Lower lobe of right lung (tissue), 2 donors: ENCODE measurements around the gene APOE. TPM values are rescaled to one million over a fixed set of nuclear protein-coding genes. Genes with fewer than 3 reads are reported as not detected.
"Not testable (repeated sequence)": the region's sequence is repeated elsewhere in the genome, so short reads cannot be mapped to it uniquely, and the experiment has no call there.

ENCODE experiments used
- ATAC-seq, 2 donors: fragments of 200-7000 bp; cut with Tn5 transposase; one replicate each; pipeline ENCODE4 v1.9.1; 2020 to 2022; ENCODE audit warnings: mild to moderate bottlenecking in 2 of 2, moderate library complexity in 2 of 2
- DNase-seq: peaks from one replicate; pipeline ENCODE4 v3.0.0-alpha.2; 2020
- H3K27ac ChIP-seq: fragments of 200-600 bp; one replicate; pipeline ENCODE4 v1.8.0; 2022
- H3K27me3 ChIP-seq: fragments of 200-600 bp; one replicate; pipeline ENCODE4 v1.8.0; 2022; ENCODE audit warnings: low read depth
- H3K36me3 ChIP-seq: fragments of 200-600 bp; one replicate; pipeline ENCODE4 v1.8.0; 2022; ENCODE audit warnings: mild to moderate bottlenecking
- H3K4me1 ChIP-seq: fragments of 200-600 bp; one replicate; pipeline ENCODE4 v1.8.0; 2022
- H3K4me3 ChIP-seq: fragments of 200-600 bp; one replicate; pipeline ENCODE4 v1.8.0; 2022; ENCODE audit warnings: mild to moderate bottlenecking
- H3K9me3 ChIP-seq: fragments of 200-600 bp; one replicate; pipeline ENCODE4 v1.8.0; 2022
- intact Hi-C: fragments of 100-400 bp; cut with DNase I; formaldehyde crosslinking; loops from one replicate; pipeline ENCODE4 v1.11.0; 2022
- total RNA-seq: library from RNA; stranded (reverse); fragmentation: NEBNext Ultra II Directional; extraction: Animal tissue kit (Norgen Biotek cat#: 25700); gene quantifications from one replicate; pipeline ENCODE4 v1.2.1, GENCODE V29; 2021
- TF ChIP-seq, protein P1 (sequence below): fragments of 200-600 bp; IDR thresholded peaks from one replicate; pipeline ENCODE4 v1.8.0; 2022; ENCODE audit warnings: antibody characterized with exemption, mild to moderate bottlenecking
- donor health status: DM: no; HTN: yes; CAD: no; lungs with severe emphysema.

The APOE gene
- total RNA-seq, 1 donor from 2014 or later = 447 TPM

DNA sequence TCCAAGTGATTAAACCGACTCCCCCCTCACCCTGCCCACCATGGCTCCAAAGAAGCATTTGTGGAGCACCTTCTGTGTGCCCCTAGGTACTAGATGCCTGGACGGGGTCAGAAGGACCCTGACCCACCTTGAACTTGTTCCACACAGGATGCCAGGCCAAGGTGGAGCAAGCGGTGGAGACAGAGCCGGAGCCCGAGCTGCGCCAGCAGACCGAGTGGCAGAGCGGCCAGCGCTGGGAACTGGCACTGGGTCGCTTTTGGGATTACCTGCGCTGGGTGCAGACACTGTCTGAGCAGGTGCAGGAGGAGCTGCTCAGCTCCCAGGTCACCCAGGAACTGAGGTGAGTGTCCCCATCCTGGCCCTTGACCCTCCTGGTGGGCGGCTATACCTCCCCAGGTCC, 2.0 kb downstream of the APOE start:
- H3K4me3 ChIP-seq = no peak overlapping the region
- no peak overlapping the region for H3K27ac ChIP-seq
- DNase-seq (no peak), ATAC-seq (no peak)
- H3K36me3 ChIP-seq = peaks cover 6% of the 10 kb centered on the region
- H3K27me3 ChIP-seq = peaks cover 19% of the 10 kb centered on the region
- intact Hi-C loops = no loop called here
- no peaks in the 10 kb centered on the region for H3K9me3 ChIP-seq
- H3K4me1 ChIP-seq = peaks cover 13% of the 10 kb centered on the region
- TF ChIP-seq, protein P1, sequence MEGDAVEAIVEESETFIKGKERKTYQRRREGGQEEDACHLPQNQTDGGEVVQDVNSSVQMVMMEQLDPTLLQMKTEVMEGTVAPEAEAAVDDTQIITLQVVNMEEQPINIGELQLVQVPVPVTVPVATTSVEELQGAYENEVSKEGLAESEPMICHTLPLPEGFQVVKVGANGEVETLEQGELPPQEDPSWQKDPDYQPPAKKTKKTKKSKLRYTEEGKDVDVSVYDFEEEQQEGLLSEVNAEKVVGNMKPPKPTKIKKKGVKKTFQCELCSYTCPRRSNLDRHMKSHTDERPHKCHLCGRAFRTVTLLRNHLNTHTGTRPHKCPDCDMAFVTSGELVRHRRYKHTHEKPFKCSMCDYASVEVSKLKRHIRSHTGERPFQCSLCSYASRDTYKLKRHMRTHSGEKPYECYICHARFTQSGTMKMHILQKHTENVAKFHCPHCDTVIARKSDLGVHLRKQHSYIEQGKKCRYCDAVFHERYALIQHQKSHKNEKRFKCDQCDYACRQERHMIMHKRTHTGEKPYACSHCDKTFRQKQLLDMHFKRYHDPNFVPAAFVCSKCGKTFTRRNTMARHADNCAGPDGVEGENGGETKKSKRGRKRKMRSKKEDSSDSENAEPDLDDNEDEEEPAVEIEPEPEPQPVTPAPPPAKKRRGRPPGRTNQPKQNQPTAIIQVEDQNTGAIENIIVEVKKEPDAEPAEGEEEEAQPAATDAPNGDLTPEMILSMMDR = no peak

DNA sequence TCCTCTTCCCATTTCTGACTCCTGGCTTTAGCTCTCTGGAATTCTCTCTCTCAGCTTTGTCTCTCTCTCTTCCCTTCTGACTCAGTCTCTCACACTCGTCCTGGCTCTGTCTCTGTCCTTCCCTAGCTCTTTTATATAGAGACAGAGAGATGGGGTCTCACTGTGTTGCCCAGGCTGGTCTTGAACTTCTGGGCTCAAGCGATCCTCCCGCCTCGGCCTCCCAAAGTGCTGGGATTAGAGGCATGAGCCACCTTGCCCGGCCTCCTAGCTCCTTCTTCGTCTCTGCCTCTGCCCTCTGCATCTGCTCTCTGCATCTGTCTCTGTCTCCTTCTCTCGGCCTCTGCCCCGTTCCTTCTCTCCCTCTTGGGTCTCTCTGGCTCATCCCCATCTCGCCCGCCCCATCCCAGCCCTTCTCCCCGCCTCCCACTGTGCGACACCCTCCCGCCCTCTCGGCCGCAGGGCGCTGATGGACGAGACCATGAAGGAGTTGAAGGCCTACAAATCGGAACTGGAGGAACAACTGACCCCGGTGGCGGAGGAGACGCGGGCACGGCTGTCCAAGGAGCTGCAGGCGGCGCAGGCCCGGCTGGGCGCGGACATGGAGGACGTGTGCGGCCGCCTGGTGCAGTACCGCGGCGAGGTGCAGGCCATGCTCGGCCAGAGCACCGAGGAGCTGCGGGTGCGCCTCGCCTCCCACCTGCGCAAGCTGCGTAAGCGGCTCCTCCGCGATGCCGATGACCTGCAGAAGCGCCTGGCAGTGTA, 2.7 kb downstream of the APOE start:
- Histone ChIP-seq H3K4me1 (peaks cover 13% of the 10 kb centered on the region), H3K27me3 (peaks cover 19% of the 10 kb centered on the region), H3K9me3 (no peaks in the 10 kb centered on the region), H3K36me3 (no peaks in the 10 kb centered on the region), H3K4me3 (no peak overlapping the region), H3K27ac (no peak overlapping the region)
- DNase-seq = no peak
- intact Hi-C loops = no loop called here
- no peak for ATAC-seq
- TF ChIP-seq, protein P1 = no peak

DNA sequence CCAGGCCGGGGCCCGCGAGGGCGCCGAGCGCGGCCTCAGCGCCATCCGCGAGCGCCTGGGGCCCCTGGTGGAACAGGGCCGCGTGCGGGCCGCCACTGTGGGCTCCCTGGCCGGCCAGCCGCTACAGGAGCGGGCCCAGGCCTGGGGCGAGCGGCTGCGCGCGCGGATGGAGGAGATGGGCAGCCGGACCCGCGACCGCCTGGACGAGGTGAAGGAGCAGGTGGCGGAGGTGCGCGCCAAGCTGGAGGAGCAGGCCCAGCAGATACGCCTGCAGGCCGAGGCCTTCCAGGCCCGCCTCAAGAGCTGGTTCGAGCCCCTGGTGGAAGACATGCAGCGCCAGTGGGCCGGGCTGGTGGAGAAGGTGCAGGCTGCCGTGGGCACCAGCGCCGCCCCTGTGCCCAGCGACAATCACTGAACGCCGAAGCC, 3.3 kb downstream of the APOE start:
- DNase-seq = no peak
- Histone ChIP-seq H3K9me3 (no peaks in the 10 kb centered on the region), H3K27me3 (peaks cover 19% of the 10 kb centered on the region)

DNA sequence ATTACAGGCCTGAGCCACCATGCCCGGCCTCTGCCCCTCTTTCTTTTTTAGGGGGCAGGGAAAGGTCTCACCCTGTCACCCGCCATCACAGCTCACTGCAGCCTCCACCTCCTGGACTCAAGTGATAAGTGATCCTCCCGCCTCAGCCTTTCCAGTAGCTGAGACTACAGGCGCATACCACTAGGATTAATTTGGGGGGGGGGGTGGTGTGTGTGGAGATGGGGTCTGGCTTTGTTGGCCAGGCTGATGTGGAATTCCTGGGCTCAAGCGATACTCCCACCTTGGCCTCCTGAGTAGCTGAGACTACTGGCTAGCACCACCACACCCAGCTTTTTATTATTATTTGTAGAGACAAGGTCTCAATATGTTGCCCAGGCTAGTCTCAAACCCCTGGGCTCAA, 4.2 kb downstream of the APOE start:
- no peaks in the 10 kb centered on the region for H3K36me3 ChIP-seq
- peak overlapping the region; percentile 23 for H3K4me3 ChIP-seq
- no peak overlapping the region for H3K27ac ChIP-seq
- TF ChIP-seq, protein P1 = no peak
- H3K4me1 ChIP-seq = peaks cover 15% of the 10 kb centered on the region
- intact Hi-C loops = no loop called here
- ATAC-seq = no peak
- H3K27me3 ChIP-seq = peaks cover 16% of the 10 kb centered on the region
- DNase-seq = no peak
- H3K9me3 ChIP-seq = no peaks in the 10 kb centered on the region

More for the DNA sequence above, 3.3 kb downstream of the APOE start:
- no peak for ATAC-seq
- intact Hi-C loops = no loop called here
- H3K4me1 ChIP-seq = peaks cover 10% of the 10 kb centered on the region
- H3K36me3 ChIP-seq = no peaks in the 10 kb centered on the region
- H3K4me3 ChIP-seq = no peak overlapping the region
- TF ChIP-seq, protein P1 = no peak
- no peak overlapping the region for H3K27ac ChIP-seq

DNA sequence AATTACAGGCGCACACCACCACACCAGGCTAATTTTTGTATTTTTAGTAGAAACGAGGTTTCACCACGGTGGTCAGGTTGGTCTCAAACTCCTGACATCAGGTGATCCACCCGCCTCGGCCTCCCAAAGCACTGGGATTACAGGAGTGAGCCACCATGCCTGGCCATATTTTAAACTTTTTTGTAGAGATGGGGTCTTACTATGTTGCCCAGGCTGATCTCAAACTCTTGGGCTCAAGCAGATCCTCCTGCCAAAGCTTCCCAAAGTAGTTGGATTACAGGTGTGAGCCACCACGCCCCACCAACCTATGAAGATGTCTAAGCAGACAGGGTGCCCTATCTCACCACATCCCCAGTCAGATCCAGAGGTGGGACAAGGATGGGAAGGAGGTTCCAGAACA, 6.3 kb downstream of the APOE start:
- DNase-seq, ATAC-seq, H3K27ac ChIP-seq, H3K9me3 ChIP-seq, H3K36me3 ChIP-seq, H3K4me3 ChIP-seq, H3K27me3 ChIP-seq, intact Hi-C loops: not testable (repeated sequence)
- H3K4me1 ChIP-seq = peaks cover 15% of the 10 kb centered on the region

DNA sequence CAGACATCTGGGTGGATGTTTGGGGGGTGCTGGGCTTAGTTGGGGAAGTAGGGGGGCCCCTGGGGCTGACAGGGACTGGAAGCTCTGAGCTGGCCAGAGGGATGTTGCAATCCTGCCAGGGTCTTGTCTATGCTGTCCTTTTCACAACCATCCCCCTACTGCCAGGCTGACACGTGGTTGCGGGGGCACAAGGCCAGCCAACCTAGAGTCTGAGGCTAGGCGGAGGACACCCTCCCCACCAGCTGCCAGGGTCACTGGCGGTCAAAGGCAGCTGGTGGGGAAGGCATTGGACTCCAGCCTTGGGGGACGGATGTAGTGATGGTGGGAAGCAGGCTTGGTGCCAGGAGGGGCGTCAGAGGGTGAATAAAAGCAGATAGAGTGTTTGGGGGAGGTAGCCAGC, 7.3 kb downstream of the APOE start:
- TF ChIP-seq, protein P1 = no peak
- H3K36me3 ChIP-seq = no peaks in the 10 kb centered on the region
- H3K27me3 ChIP-seq = no peaks in the 10 kb centered on the region
- intact Hi-C loops = no loop called here
- ATAC-seq = peak in 1 of 2 donors; percentile 36
- H3K9me3 ChIP-seq = no peaks in the 10 kb centered on the region
- DNase-seq = peak; percentile 76
- peaks cover 15% of the 10 kb centered on the region for H3K4me1 ChIP-seq
- H3K27ac ChIP-seq = no peak overlapping the region
- H3K4me3 ChIP-seq = no peak overlapping the region

DNA sequence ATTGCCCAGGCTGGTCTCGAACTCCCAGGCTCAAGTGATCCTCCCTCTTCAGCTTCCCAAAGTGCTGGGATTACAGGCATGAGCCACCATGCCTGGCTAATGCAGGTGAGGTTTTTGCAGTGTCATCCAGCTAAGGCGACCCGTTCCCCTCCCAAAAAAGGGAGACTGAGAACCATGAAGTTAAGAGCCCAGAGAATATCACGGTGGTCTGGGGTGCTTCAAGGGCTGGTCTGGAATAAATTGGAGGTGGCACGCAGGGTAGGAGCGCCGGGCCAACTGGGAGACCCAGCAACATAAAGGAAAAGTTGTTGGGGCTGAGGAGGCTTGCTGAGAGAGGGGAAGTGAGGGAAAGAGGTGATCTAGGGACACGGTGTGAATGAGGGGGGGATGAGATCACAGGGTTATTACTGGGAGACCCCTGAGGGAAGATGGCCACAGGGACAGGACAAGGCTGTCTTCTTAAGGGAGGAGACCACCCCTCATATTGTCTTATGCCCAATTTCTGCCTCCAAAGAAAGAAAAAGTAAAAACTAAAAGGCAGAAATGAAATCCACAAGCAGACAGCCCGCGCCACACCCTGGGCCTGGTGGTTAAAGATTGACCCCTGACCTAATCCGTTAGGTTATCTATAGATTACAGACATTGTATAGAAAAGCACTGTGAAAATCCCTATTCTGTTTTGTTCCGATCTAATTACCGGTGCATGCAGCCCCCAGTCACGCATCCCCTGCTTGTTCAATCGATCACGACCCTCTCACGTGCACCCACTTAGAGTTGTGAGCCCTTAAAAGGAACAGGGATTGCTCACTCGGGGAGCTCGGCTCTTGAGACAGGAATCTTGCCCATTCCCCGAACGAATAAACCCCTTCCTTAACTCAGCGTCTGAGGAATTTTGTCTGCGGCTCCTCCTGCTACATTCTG, 8.2 kb downstream of the APOE start:
- DNase-seq, H3K27me3 ChIP-seq, ATAC-seq, H3K36me3 ChIP-seq, intact Hi-C loops, H3K9me3 ChIP-seq: not testable (repeated sequence)
- Histone ChIP-seq H3K4me1 (peaks cover 15% of the 10 kb centered on the region), H3K27ac (peak overlapping the region; percentile 76), H3K4me3 (peak overlapping the region; percentile 61)

DNA sequence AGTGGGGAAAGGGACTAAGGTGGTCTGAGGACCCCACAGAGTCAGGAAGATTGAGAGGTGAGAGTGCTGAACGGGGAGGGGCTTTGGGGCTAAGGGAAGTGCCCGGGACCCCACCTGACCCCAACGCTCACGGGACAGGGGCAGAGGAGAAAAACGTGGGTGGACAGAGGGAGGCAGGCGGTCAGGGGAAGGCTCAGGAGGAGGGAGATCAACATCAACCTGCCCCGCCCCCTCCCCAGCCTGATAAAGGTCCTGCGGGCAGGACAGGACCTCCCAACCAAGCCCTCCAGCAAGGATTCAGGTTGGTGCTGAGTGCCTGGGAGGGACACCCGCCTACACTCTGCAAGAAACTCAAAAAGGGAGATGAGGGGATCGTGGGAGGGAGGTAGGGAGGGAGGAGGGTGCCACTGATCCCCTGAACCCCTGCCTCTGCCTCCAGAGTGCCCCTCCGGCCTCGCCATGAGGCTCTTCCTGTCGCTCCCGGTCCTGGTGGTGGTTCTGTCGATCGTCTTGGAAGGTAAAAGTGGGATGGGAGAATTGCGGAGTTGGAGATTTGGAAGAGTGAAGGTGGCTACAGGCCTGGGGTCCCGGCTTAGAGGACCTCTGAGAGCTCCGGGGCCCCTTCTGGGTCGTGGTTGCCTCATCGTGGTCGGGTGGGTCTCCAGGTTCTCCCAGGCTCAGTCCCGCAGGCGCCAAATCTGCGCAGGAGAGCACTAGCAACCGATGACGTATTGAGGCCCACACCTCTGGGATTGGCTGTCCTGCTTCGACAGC, 9.0 kb downstream of the APOE start, which contains the start of gene APOC1:
Gene APOC1 (plus strand): TSS at position 176 of the 774 bp plus-strand sequence. CDS start 284 bp downstream, at position 460.
- H3K27me3 ChIP-seq, H3K9me3 ChIP-seq, intact Hi-C loops, H3K36me3 ChIP-seq: not testable (repeated sequence)
- Histone ChIP-seq H3K4me1 (peaks cover 15% of the 10 kb centered on the region), H3K4me3 (peak within 1 kb of the TSS; percentile 61), H3K27ac (peak within 1 kb of the TSS; percentile 76)
- ATAC-seq = peak; percentile 92 to 96
- peak; percentile 87 for DNase-seq
